ENCODE measurements around the gene ZNF148. TPM values are rescaled to one million over a fixed set of nuclear protein-coding genes. Genes with fewer than 3 reads are reported as not detected.

The ZNF148 gene
- polyA plus RNA-seq, 4 donors: 39.7 to 49.4 (median 43.2) TPM

DNA sequence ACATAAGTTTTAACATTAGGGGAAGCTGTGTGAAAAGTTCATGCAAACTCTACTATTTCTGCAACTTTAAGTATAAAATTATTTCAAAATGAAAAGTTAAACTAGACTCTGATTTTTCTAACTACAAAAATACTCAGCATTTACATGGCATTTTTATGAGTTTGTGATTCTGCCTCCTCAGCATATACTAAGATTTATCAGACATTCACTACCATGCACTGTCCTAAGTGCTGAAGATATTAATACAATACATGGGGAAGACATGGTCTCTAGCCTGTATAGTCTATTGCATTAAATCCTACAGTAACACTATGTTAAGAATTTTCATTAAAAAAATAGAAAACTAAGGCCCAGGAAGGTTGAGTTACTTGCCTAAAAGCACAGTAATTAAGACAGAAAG is 80.7 kb downstream of the ZNF148 start:
- DNase-seq (ENCODE audit: low read depth in 4 of 4, low spot score in 2 of 4): no peak

GRCh38 chr3:125292015-125292414 is 83.1 kb downstream of the ZNF148 start:
- DNase-seq (ENCODE audit: low read depth in 4 of 4, low spot score in 2 of 4): no peak

- DNase-seq (ENCODE audit: low read depth in 4 of 4, low spot score in 2 of 4): no peak
These were observed 85.6 kb downstream of the ZNF148 start for GRCh38 chr3:125289429-125289981.

DNA sequence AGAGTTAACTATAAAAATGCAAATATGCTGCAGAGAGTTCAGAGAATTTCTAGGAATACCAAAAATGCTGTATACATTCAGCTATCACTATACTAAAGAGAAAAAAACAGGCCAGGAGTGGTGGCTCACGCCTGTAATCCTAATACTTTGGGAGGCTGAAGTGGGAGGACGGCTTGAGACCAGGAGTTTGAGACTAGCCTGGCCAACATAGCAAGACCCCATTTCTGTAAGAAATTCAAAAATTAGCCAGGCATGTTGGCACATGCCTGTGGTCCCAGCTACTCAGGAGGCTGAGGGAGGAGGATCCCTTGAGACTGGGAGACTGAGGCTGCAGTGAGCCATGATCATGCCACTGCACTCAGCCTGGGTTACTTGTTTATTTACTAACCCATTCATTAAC is 87.9 kb downstream of the ZNF148 start:
- DNase-seq (ENCODE audit: low read depth in 4 of 4, low spot score in 2 of 4): no peak

DNA sequence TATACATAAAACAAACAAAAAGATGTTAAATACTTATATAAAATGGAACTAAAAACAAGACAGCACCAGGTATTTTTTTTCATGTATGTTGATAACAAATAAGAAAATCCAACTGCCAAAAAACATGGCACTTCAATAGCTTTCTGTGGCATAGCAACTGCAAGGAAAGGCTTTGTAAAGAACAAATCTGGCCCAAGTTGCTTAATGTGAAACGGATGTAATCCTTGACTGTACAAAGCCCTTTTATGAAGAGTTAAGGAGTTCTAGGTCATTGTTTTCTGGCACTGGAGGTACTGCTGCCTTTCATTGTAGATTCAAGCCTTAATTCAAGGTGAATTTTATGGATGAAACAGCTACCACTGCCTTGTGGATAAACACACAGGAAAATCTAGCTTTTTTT is 93.7 kb downstream of the ZNF148 start:
- no peak for DNase-seq (ENCODE audit: low read depth in 4 of 4, low spot score in 2 of 4)

DNA sequence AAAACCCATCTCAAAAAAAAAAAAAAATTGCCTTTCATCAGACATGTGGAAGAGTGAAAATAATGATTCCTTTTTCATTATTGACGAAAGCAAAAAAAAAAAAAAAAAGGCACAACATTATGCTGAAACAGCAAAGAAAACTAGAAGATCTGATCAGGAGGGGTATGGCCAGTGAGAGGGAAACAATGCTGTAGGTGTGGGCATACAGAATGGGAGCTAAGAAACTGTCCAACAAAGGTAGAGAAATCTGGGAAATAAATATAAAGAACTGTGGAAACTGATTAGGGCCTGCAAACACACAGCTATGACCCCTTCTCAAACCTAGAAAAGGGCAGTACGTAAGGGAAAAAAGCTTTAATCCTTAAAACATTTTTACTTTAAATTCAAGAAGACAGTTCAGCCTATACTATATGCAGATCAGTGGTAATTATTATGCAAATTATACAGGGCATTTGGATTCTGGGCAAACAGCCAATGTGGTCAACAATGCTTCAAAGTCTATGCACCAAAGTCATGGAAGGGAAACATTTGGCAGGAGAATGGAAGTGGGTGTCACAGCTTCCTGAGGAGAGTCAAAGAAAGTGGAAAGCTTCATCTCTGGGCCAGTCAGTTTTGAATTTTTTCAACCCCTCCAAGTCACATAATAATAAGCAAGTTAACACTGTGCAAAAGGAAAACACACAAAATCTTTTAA is 94.3 kb downstream of the ZNF148 start:
- no peak for DNase-seq (ENCODE audit: low read depth in 4 of 4, low spot score in 2 of 4)

DNA sequence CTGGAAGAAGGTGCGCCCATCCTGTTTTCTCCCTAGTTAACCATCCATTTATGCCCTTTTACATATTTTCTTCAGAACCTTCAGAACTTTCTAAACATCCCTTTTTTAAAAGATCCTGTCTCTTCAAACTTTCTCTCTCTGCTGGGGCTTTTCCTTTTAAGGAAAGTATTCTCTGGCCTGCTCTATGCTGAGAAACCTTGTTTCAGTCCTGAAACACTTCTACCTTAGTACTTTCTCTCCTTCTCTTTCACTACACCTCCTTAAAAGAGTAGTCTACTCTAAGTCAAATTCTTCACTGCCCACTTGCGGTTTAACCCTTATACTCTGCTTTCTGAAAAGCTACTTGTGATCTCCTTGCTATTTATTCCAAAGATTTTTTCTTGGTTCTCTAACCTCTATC is 97.0 kb downstream of the ZNF148 start:
- no peak for DNase-seq (ENCODE audit: low read depth in 4 of 4, low spot score in 2 of 4)

DNA sequence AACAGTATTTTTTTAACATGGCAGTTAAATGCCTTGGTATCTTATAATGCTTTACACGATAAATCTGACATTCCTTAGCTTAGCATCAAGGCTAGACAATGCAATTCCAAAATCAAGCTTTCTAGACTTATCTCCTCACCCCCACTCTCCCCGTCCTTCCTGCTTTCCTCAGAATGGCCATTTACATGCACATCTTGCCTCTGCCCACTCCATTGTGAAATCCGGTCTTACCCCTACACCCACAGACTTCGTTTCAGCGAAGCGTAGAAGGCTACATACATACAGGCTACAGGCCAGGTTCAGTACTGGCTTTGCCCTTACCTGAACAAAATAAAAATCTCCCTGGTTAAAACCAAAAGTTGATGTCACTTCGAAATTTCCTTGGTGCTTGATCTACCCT is 104.0 kb downstream of the ZNF148 start:
- DNase-seq (ENCODE audit: low read depth in 4 of 4, low spot score in 2 of 4): no peak

GRCh38 chr3:125267460-125267859 is 107.7 kb downstream of the ZNF148 start:
- DNase-seq (ENCODE audit: low read depth in 4 of 4, low spot score in 2 of 4): no peak

DNA sequence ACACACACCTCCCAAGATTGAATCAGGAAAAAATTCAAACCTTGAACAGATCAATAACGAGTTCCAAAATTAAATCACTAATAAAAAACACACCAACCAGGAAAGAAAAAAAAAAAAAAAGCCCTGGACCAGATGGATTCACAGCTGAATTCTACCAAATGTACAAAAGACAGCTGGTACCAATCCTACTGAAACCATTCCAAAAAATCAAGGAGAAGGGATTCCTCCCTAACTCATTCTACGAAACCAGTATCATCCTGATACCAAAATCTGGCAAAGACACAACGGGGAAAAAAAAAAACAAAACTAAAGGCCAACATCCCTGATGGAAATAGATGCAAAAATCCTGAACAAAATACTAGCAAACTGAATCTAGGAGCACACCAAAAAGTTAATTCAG is 108.2 kb downstream of the ZNF148 start:
- no peak for DNase-seq (ENCODE audit: low read depth in 4 of 4, low spot score in 2 of 4)

DNA sequence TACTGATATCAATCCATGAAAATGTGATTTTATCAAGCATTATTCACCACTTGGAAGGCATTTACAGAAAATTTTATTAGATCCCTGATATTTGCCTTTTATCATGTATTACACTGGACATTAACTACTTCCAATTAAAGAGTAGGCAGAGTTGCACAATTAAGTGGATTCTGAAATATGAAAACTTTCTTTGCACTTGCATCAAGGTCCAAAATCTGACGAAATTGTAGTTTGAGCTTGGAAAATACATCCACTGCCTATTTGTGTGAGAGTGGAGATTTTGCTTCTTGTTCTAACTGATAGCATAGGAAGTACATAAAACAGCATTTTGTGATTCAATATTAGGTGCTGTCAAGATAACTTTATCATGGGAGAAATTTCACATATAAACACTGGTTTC is 113.0 kb downstream of the ZNF148 start:
- DNase-seq (ENCODE audit: low read depth in 4 of 4, low spot score in 2 of 4): no peak

DNA sequence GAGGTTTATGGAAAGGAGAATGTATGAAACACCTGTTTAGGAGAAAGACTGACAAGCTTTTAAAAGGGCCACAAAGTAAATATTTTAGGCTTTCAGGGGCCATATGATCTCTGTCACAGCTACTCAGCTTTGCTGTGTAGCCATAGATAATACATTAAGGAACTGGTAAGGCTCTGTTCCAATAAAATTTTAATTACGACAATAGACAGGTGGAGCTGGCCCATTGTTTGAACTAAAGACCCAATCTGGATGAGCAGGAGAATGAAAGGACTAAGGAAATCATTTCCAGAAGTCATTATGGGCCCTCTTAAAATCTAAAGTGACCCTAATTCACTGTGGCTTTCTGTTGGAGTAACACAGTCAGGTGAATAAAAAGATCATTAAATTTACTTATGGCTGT is 114.1 kb downstream of the ZNF148 start:
- no peak for DNase-seq (ENCODE audit: low read depth in 4 of 4, low spot score in 2 of 4)

DNA sequence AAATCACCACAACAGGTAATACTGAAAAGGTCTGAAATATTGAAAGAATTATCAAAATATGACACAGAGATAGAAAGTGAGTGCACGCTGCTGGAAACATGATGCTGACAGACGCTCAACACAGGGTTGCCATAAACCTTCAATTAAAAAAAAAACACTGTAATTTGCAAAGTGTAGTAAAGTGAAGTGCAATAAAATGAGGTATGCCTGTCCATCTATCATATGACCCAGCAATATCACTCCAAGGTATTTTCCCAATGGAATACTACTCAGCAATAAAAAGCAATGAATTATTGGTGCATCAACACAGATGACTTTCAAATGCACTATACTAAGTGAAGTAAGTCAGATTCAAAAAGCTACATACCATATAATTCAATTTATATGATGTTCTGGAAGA is 115.0 kb downstream of the ZNF148 start:
- no peak for DNase-seq (ENCODE audit: low read depth in 4 of 4, low spot score in 2 of 4)

GRCh38 chr3:125257536-125257935 is 117.6 kb downstream of the ZNF148 start:
- no peak for DNase-seq (ENCODE audit: low read depth in 4 of 4, low spot score in 2 of 4)

DNA sequence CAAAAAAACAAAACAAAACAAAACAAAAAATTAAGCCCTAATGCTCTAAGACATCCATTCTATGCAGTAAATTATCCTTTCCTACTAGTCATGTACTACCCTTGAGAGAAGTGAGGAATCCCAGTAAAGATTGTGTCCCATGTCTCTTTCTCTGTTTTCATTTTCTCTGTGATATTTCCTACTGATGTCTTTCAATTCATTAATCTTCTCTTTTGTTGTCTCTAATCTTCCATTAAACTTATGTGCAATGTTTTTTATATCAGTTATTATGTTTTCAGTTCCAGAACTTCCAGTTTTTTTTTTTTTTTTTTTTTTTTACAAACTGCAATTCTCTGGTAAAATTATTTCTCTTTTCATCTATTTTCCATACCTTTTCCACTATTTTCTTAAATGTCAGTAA is 118.5 kb downstream of the ZNF148 start:
- no peak for DNase-seq (ENCODE audit: low read depth in 4 of 4, low spot score in 2 of 4)

DNA sequence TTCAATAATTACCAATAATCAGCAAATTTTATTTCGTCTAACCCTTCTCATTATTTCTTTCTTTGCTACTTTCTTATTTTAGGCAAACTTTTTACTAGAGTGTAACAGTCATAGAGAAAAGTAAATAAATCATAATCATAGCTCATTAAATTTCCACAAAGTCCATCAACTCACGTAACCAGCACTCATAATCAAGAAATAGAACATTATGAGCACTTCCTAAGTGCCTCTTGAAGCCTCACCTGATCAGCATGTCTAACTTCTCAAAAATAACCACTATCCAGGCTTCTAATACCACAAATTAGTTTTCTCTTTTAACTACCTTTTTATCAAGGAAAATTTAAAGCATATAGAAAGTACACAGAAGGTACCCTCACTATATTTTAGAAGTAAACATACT is 124.2 kb downstream of the ZNF148 start:
- no peak for DNase-seq (ENCODE audit: low read depth in 4 of 4, low spot score in 2 of 4)

DNA sequence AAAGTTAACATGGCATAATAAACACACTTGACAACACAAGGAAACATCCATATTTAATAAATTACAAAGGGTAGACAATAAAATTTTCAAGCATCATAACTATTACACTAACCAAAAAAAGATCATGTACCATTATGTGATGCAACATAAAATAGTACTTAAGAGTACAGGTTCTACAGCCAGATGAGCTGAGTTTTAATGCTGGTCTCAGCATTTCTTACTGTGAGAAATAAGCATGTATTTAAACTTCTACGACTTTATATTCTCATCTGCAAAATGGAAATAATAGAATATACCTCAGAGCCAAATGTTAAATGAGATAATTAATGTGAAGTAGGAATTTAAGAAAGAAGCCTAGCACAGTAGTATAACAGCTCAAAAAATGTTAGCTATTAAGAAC is 128.9 kb downstream of the ZNF148 start:
- DNase-seq (ENCODE audit: low read depth in 4 of 4, low spot score in 2 of 4): no peak

DNA sequence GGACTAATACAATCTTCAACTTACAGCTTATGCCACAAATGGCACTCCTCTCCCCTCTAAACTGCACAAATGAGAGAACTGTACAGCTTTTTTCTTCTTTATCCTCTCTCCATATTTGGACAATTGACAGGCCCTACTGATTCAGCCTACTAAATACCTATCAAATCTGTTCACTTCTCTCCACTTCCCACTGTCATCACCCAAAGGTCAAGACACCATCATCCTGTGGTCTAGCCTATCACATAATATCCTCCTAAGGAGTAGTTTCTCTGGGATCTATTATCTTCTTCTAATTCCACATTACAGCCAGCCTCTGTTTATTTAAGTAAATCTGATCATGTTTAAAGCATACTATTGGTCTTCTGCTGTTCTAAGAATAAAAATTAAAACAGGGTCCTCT is 129.6 kb downstream of the ZNF148 start:
- DNase-seq (ENCODE audit: low read depth in 4 of 4, low spot score in 2 of 4): no peak

DNA sequence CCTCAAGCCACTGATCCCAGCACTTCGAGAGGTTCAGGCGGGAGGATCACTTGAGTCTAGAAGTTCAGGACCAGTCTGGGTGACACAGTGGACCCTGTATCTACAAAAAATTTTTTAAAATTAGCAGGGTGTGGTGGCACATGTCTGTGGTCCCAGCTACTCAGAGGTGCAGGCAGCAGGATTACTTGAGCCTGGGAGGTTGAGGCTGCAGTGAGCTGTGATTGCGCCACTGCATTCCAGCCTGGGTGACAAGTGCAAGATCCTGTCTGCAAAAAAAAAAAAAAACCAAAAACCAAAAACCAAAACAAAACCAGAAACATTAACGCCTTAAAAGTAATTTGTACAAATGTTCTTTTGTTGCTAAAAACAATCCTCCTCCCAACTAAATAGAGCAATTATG is 134.6 kb downstream of the ZNF148 start:
- DNase-seq (ENCODE audit: low read depth in 4 of 4, low spot score in 2 of 4): no peak

DNA sequence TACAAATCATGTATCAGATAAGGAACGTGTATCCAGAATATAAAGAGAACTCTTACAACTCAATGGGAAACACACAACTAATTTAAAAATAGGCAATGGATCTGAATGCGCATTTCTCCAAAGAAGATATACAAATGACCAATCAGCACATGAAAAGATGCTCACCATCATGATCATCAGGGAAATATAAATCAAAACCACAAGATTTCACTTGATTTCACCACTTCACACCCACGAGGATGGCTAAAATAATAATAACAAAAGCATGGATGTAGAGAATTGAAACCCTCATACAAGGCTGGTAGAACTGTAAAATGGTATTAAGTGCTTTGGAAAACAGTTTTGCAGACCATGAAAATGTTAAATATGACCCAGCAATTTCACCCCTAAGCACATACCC is 135.9 kb downstream of the ZNF148 start:
- no peak for DNase-seq (ENCODE audit: low read depth in 4 of 4, low spot score in 2 of 4)

DNA sequence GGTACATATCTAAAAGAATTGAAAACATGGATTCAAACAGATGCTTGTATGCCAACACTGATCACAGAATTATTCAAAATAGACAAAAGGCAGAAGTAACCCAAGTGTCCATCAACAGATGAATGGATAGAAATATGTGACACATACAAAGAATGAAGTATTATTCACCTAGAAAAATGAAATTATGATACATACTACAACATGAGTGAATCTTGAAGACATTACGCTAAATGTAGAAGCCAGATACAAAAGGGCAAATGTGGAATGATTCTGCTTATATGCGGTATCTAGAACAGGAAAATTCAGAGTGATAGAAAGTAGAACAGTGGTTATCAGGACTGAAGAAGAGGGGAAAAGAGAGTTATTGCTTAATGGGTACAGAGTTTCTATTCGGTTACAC is 136.4 kb downstream of the ZNF148 start:
- DNase-seq (ENCODE audit: low read depth in 4 of 4, low spot score in 2 of 4): no peak

GRCh38 chr3:125236331-125236903 is 138.7 kb downstream of the ZNF148 start:
- DNase-seq (ENCODE audit: low read depth in 4 of 4, low spot score in 2 of 4): no peak

- no peak for DNase-seq (ENCODE audit: low read depth in 4 of 4, low spot score in 2 of 4)
These were observed 140.3 kb downstream of the ZNF148 start for GRCh38 chr3:125234831-125235230.
